WTC11 (cell line): Measurements from ENCODE around the gene CLASP2. TPM values are rescaled to one million over a fixed set of nuclear protein-coding genes. Genes with fewer than 3 reads are reported as not detected.
A peak's percentile ranks its signal among the peaks of the same experiment; 100 is the strongest.

ENCODE experiments used
- ATAC-seq: fragments of 200-7000 bp; cut with Tn5 transposase; 2 replicates; pipeline ENCODE4 v1.10.0; 2021; ENCODE audit warnings: mild to moderate bottlenecking, moderate library complexity
- CTCF ChIA-PET: fragments of 300-600 bp; sonication (Branson Sonifier 250); formaldehyde crosslinking; loops from one replicate; lab custom pipeline; 2021; ENCODE audit warnings: antibody characterized with exemption; lab: Charles Lee
- POLR2A ChIA-PET: fragments of 350-600 bp; sonication (Branson Sonifier 250); formaldehyde crosslinking; loops from one replicate; lab custom pipeline; 2021; ENCODE audit warnings: antibody characterized with exemption; lab: Charles Lee
- DNase-seq: peaks from one replicate; pipeline ENCODE4 v3.0.0; 2021; ENCODE audit warnings: low spot score
- H3K27ac Mint-ChIP-seq: 2 replicates; pipeline ENCODE4 v1.8.0; 2021; ENCODE audit warnings: mixed read lengths
- H3K27me3 Mint-ChIP-seq: 2 replicates; pipeline ENCODE4 v1.8.0; 2021; ENCODE audit warnings: low read depth, mild to moderate bottlenecking, moderate library complexity, mixed read lengths
- H3K36me3 Mint-ChIP-seq: 2 replicates; pipeline ENCODE4 v1.8.0; 2021; ENCODE audit warnings: mixed read lengths
- H3K4me1 Mint-ChIP-seq: 2 replicates; pipeline ENCODE4 v1.8.0; 2022; ENCODE audit warnings: mixed read lengths
- H3K4me3 Mint-ChIP-seq: 2 replicates; pipeline ENCODE4 v1.8.0; 2021; ENCODE audit warnings: mild to moderate bottlenecking, moderate library complexity, mixed read lengths
- H3K9me3 Mint-ChIP-seq: 2 replicates; pipeline ENCODE4 v1.8.0; 2021; ENCODE audit warnings: mixed read lengths
- ARID4B ChIP-seq: sonication (generic); formaldehyde crosslinking; IDR thresholded peaks from 2 replicates; pipeline ENCODE4 v1.8.0; 2023; ENCODE audit warnings: missing genetic modification reagents, mild to moderate bottlenecking, borderline replicate concordance
- CBFB ChIP-seq: sonication (generic); formaldehyde crosslinking; IDR thresholded peaks from 2 replicates; pipeline ENCODE4 v1.8.1; 2022; ENCODE audit warnings: mild to moderate bottlenecking, low read depth, missing genetic modification reagents
- CREM ChIP-seq: sonication (generic); formaldehyde crosslinking; IDR thresholded peaks from 2 replicates; pipeline ENCODE4 v1.8.1; 2022; ENCODE audit warnings: mild to moderate bottlenecking, missing genetic modification reagents, moderate library complexity
- E2F4 ChIP-seq: sonication (generic); formaldehyde crosslinking; IDR thresholded peaks from 2 replicates; pipeline ENCODE4 v1.8.1; 2022; ENCODE audit warnings: low read depth, mild to moderate bottlenecking, moderate library complexity, missing genetic modification reagents, borderline replicate concordance
- E2F5 ChIP-seq: sonication (generic); formaldehyde crosslinking; IDR thresholded peaks from 2 replicates; pipeline ENCODE4 v1.8.1; 2022; ENCODE audit warnings: mild to moderate bottlenecking, moderate library complexity, missing genetic modification reagents
- ELF4 ChIP-seq: sonication (generic); formaldehyde crosslinking; IDR thresholded peaks from 2 replicates; pipeline ENCODE4 v1.8.1; 2022; ENCODE audit warnings: low read depth, mild to moderate bottlenecking, moderate library complexity, missing genetic modification reagents
- FOXJ3 ChIP-seq: sonication (generic); formaldehyde crosslinking; IDR thresholded peaks from 2 replicates; pipeline ENCODE4 v1.9.0; 2021; ENCODE audit warnings: missing genetic modification reagents, mild to moderate bottlenecking, borderline replicate concordance
- FOXP4 ChIP-seq: sonication (generic); formaldehyde crosslinking; IDR thresholded peaks from 2 replicates; pipeline ENCODE4 v1.8.0; 2022; ENCODE audit warnings: mild to moderate bottlenecking, missing genetic modification reagents
- GTF2I ChIP-seq: fragments of 250-450 bp; sonication (Bioruptor Pico); conservative IDR thresholded peaks from 2 replicates; pipeline ENCODE4 v1.4.0; 2021; ENCODE audit warnings: mild to moderate bottlenecking
- HMGXB4 ChIP-seq: sonication (generic); formaldehyde crosslinking; IDR thresholded peaks from 2 replicates; pipeline ENCODE4 v1.8.1; 2023; ENCODE audit warnings: mild to moderate bottlenecking, moderate library complexity, missing genetic modification reagents
- IRF1 ChIP-seq: sonication (generic); formaldehyde crosslinking; IDR thresholded peaks from 2 replicates; pipeline ENCODE4 v1.8.0; 2023; ENCODE audit warnings: missing genetic modification reagents
- MYBL2 ChIP-seq: sonication (generic); formaldehyde crosslinking; IDR thresholded peaks from 2 replicates; pipeline ENCODE4 v1.8.1; 2023; ENCODE audit warnings: mild to moderate bottlenecking, moderate library complexity, missing genetic modification reagents
- NFATC4 ChIP-seq: fragments of 250-450 bp; sonication (Bioruptor Pico); IDR thresholded peaks from 2 replicates; pipeline ENCODE4 v1.9.0; 2021; ENCODE audit warnings: mild to moderate bottlenecking
- NFE2L1 ChIP-seq: sonication (generic); formaldehyde crosslinking; IDR thresholded peaks from 2 replicates; pipeline ENCODE4 v1.8.1; 2023; ENCODE audit warnings: missing genetic modification reagents
- NFYB ChIP-seq: sonication (generic); formaldehyde crosslinking; conservative IDR thresholded peaks from 2 replicates; pipeline ENCODE4 v1.8.0; 2022; ENCODE audit warnings: low read depth, missing genetic modification reagents
- NR3C1 ChIP-seq: sonication (generic); formaldehyde crosslinking; conservative IDR thresholded peaks from 2 replicates; pipeline ENCODE4 v1.8.1; 2023; ENCODE audit warnings: low read depth, mild to moderate bottlenecking, missing genetic modification reagents
- SOX15 ChIP-seq: fragments of 250-450 bp; sonication (Bioruptor Pico); IDR thresholded peaks from 2 replicates; pipeline ENCODE4 v1.9.0; 2021; ENCODE audit warnings: mild to moderate bottlenecking
- TCF7 ChIP-seq: sonication (generic); formaldehyde crosslinking; IDR thresholded peaks from 2 replicates; pipeline ENCODE4 v1.8.0; 2022; ENCODE audit warnings: mild to moderate bottlenecking, low read depth, missing genetic modification reagents, moderate library complexity
- TEAD1 ChIP-seq: sonication (generic); formaldehyde crosslinking; IDR thresholded peaks from 2 replicates; pipeline ENCODE4 v1.8.0; 2022; ENCODE audit warnings: mild to moderate bottlenecking, missing genetic modification reagents
- ZBTB21 ChIP-seq: sonication (generic); formaldehyde crosslinking; IDR thresholded peaks from 2 replicates; pipeline ENCODE4 v1.8.1; 2023; ENCODE audit warnings: mild to moderate bottlenecking, missing genetic modification reagents, borderline replicate concordance
- ZNF219 ChIP-seq: sonication (generic); formaldehyde crosslinking; IDR thresholded peaks from 2 replicates; pipeline ENCODE4 v1.8.0; 2023; ENCODE audit warnings: missing genetic modification reagents, mild to moderate bottlenecking, borderline replicate concordance
- total RNA-seq: library from RNA; stranded (reverse); gene quantifications from 3 replicates; pipeline ENCODE4 v1.2.3, GENCODE V29; 2021

Gene CLASP2
- total RNA-seq, 1 experiment from 2014 or later: 56.7 TPM

GRCh38 chr3:33488246-33488645, 229.8 kb downstream of the CLASP2 start:
- peaks cover 7% of the 10 kb centered on the region for H3K36me3 Mint-ChIP-seq
- no peaks in the 10 kb centered on the region for H3K27me3 Mint-ChIP-seq
- H3K9me3 Mint-ChIP-seq: peaks cover 16% of the 10 kb centered on the region
- ChIA-PET CTCF (interaction anchor here (1.2 kb wide), 1 partner anchor 299 kb away, joined by 3 read pairs; no protein-coding TSS in a partner anchor), POLR2A (no interaction called here)
- peak; percentile 18; the same call in 1 of the 2 replicates for ATAC-seq
- TF ChIP-seq CBFB (CRISPR knock-in tag): no peak
- TF ChIP-seq, all 79 proteins: peak for 0
- Mint-ChIP-seq H3K4me1 (peaks cover 8% of the 10 kb centered on the region), H3K27ac (no peak overlapping the region), H3K4me3 (no peak overlapping the region)
- no peak for DNase-seq

GRCh38 chr3:33482111-33482521, 235.9 kb downstream of the CLASP2 start:
- Mint-ChIP-seq H3K36me3 (peaks cover 35% of the 10 kb centered on the region), H3K27ac (no peak overlapping the region)
- DNase-seq: no peak
- TF ChIP-seq HMGXB4 (CRISPR knock-in tag) (no peak), IRF1 (CRISPR knock-in tag) (no peak), MYBL2 (CRISPR knock-in tag) (no peak), CREM (CRISPR knock-in tag) (no peak), FOXP4 (CRISPR knock-in tag) (no peak), GTF2I (CRISPR knock-in tag) (no peak), FOXJ3 (CRISPR knock-in tag) (no peak), NFE2L1 (CRISPR knock-in tag) (no peak), SOX15 (CRISPR knock-in tag) (no peak), ELF4 (CRISPR knock-in tag) (no peak), TEAD1 (no peak), ARID4B (CRISPR knock-in tag) (no peak), ZBTB21 (CRISPR knock-in tag) (no peak), NFYB (CRISPR knock-in tag) (no peak), NR3C1 (no peak), E2F5 (CRISPR knock-in tag) (no peak), E2F4 (CRISPR knock-in tag) (no peak), ZNF219 (CRISPR knock-in tag) (no peak), NFATC4 (CRISPR knock-in tag) (no peak), TCF7 (CRISPR knock-in tag) (no peak)
- TF ChIP-seq, all 79 proteins: peak for 0
- POLR2A ChIA-PET: no interaction called here
- Mint-ChIP-seq H3K27me3 (no peaks in the 10 kb centered on the region; the same call in 1 of the 2 replicates), H3K9me3 (peaks cover 53% of the 10 kb centered on the region), H3K4me1 (no peaks in the 10 kb centered on the region), H3K4me3 (no peak overlapping the region)
- no peak for ATAC-seq
- CTCF ChIA-PET: no interaction called here
